ENCODE measurements around the gene TCP11. TPM values are rescaled to one million over a fixed set of nuclear protein-coding genes. Genes with fewer than 3 reads are reported as not detected.
"Not testable (repeated sequence)": the region's sequence is repeated elsewhere in the genome, so short reads cannot be mapped to it uniquely, and the experiment has no call there.

TCP11 gene
- total RNA-seq, 1 donor from 2014 or later: not detected

DNA sequence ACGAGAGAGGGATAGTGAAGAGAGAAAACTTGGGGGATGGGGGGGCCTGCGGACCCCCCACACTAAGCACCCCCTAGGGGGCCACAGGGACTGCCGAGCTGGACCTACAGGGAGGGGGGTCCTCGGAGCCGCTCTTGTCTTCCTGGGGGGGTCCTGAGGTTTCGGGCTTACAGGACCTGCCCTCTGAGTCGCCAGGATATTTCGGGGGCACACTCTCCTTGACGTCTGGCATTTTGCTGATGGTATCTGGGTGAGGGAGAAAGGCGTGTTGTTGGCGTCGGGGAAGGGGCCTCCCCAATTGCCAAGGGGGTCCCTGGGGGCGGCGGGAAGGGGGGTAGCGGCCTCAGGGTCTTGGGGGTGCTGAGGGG lies 516 bp downstream of the TCP11 start:
- H3K4me1 Mint-ChIP-seq (ENCODE audit: unreplicated experiment): peaks cover 20% of the 10 kb centered on the region
- no peaks in the 10 kb centered on the region for H3K36me3 Mint-ChIP-seq
- DNase-seq (ENCODE audit: extremely low spot score, unreplicated experiment): no peak
- H3K27me3 Mint-ChIP-seq: peaks cover 3% of the 10 kb centered on the region
- H3K9me3 Mint-ChIP-seq: no peaks in the 10 kb centered on the region
- TF ChIP-seq, protein P1, sequence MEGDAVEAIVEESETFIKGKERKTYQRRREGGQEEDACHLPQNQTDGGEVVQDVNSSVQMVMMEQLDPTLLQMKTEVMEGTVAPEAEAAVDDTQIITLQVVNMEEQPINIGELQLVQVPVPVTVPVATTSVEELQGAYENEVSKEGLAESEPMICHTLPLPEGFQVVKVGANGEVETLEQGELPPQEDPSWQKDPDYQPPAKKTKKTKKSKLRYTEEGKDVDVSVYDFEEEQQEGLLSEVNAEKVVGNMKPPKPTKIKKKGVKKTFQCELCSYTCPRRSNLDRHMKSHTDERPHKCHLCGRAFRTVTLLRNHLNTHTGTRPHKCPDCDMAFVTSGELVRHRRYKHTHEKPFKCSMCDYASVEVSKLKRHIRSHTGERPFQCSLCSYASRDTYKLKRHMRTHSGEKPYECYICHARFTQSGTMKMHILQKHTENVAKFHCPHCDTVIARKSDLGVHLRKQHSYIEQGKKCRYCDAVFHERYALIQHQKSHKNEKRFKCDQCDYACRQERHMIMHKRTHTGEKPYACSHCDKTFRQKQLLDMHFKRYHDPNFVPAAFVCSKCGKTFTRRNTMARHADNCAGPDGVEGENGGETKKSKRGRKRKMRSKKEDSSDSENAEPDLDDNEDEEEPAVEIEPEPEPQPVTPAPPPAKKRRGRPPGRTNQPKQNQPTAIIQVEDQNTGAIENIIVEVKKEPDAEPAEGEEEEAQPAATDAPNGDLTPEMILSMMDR (conservative IDR thresholded peaks at IDR 0.05): no peak
- peak overlapping the region; percentile 67 for H3K27ac Mint-ChIP-seq
- H3K4me3 Mint-ChIP-seq: no peak overlapping the region

DNA sequence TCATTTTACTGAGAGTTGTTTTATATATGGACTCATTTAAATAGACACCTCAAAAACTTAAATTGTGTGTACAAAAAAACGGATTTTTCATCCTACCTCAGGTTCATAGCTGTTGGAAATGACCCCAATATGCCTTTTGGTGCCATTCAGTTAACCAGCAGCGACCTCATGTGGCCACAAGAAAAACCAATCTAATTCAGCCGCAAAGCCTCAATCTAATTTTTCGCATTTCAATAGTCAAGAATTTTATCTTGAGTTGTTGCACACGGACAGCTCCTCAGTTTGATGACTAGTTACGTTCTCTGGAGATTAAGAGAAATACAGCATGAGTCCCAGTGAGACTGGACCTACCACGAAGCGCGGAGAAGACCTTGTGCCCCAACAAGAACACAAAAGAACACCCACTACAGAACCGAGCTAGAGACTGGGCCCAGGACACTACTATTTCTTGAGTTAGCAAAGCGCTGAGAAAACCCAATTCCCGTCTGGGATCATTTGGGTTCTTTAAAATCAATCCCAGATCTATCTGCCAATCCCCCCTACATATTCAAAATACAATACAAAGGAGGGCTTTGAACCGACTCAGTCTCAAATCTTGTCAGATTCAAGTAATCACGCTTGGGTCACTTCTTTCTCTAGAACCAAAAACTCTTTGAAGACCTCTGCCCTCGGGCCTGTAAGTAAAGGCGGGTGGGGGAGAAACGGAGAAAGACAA lies 1.1 kb downstream of the TCP11 start:
- Mint-ChIP-seq H3K36me3 (no peaks in the 10 kb centered on the region), H3K4me3 (no peak overlapping the region), H3K9me3 (no peaks in the 10 kb centered on the region), H3K27ac (peak overlapping the region; percentile 67), H3K4me1 (ENCODE audit: unreplicated experiment) (peaks cover 17% of the 10 kb centered on the region), H3K27me3 (peaks cover 3% of the 10 kb centered on the region)
- DNase-seq (ENCODE audit: extremely low spot score, unreplicated experiment): no peak
- TF ChIP-seq, protein P1 (conservative IDR thresholded peaks at IDR 0.05): peak; percentile 98

DNA sequence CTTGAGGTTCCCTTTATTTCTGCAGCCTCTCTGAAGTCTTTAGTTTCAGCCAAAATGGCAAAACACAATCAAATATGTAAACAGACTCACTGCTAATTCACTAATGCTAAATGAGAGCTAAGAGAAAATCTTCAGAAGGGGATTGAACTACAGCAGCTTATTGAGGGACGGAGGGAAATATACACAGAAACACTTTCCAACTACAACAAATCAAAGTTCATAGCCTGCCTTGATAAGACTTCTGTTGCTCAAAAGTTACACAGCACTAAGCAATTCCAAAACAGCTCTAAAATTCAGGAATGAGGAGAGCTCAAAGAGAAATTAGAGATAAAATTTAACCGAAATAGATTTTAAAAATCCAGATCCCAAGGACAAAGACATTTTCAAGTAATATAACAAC lies 1.7 kb downstream of the TCP11 start:
- H3K27me3 Mint-ChIP-seq: peaks cover 3% of the 10 kb centered on the region
- peaks cover 17% of the 10 kb centered on the region for H3K4me1 Mint-ChIP-seq (ENCODE audit: unreplicated experiment)
- no peaks in the 10 kb centered on the region for H3K9me3 Mint-ChIP-seq
- H3K36me3 Mint-ChIP-seq: no peaks in the 10 kb centered on the region
- DNase-seq (ENCODE audit: extremely low spot score, unreplicated experiment): no peak
- peak overlapping the region; percentile 21 for H3K27ac Mint-ChIP-seq
- H3K4me3 Mint-ChIP-seq: no peak overlapping the region
- TF ChIP-seq, protein P1 (conservative IDR thresholded peaks at IDR 0.05): no peak

DNA sequence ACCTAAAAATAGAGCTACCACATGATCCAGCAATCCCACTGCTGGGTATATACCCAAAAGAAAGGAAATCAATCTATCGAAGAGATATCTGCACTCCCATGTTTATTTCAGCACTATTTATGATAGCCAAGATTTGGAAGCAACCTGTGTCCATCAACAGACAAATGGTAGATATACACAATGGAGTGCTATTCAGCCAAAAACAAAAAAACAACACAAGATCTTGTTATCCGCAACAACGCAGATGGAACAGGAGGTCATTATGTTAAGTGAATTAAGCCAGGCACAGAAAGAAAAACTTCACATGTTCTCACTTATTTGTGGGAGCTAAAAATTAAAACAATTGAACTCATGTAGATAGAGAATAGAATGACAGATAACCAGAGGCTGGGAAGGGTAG lies 2.9 kb downstream of the TCP11 start:
- H3K27ac Mint-ChIP-seq; H3K27me3 Mint-ChIP-seq; H3K4me3 Mint-ChIP-seq; DNase-seq (ENCODE audit: extremely low spot score, unreplicated experiment); H3K36me3 Mint-ChIP-seq; H3K9me3 Mint-ChIP-seq: not testable (repeated sequence)
- peaks cover 13% of the 10 kb centered on the region for H3K4me1 Mint-ChIP-seq (ENCODE audit: unreplicated experiment)

DNA sequence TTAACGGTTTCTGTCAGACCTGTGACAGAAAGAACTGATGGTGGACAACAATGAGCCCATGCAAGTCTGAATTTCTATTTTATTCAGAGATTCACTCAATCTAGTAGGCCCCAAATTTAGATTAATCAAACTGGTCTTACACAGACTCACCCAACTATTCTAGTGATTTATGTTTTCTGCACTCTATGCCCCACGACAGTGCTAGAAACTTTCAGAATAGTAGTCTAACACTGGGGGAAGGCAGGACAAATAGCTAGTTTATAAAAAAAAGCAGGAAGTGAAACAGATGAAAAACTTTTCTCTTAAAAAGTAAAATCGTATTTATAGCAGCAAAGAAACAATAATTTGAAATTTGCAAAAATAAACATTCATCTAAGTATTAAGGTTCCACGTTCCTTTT lies 5.0 kb downstream of the TCP11 start:
- peaks cover 3% of the 10 kb centered on the region for H3K27me3 Mint-ChIP-seq
- no peaks in the 10 kb centered on the region for H3K9me3 Mint-ChIP-seq
- no peak for DNase-seq (ENCODE audit: extremely low spot score, unreplicated experiment)
- no peaks in the 10 kb centered on the region for H3K36me3 Mint-ChIP-seq
- H3K4me3 Mint-ChIP-seq: no peak overlapping the region
- H3K4me1 Mint-ChIP-seq (ENCODE audit: unreplicated experiment): peaks cover 6% of the 10 kb centered on the region
- TF ChIP-seq, protein P1 (conservative IDR thresholded peaks at IDR 0.05): no peak
- H3K27ac Mint-ChIP-seq: no peak overlapping the region

DNA sequence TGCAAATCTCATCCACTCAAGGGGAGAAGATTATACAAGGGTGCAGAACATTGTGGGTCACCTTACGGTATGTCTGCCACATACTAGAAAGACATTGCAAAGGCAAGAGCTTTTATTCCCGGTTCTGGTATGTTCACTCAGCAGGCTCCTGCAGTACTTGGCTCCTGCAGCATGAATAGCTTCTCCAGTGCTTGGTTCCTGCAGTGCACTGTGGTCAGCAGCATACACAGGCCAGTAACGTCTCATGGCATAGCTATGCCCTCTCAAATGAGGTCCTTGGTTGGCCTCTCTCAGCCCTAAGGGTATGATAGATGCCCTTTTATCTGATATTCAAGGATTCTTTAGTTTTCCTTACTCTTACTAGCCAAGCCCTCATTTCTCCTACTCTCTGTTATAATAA lies 12.6 kb downstream of the TCP11 start:
- Mint-ChIP-seq H3K4me1 (ENCODE audit: unreplicated experiment) (no peaks in the 10 kb centered on the region), H3K4me3 (no peak overlapping the region), H3K27ac (no peak overlapping the region)

More for the DNA sequence above, 12.6 kb downstream of the TCP11 start:
- TF ChIP-seq, protein P1 (conservative IDR thresholded peaks at IDR 0.05): no peak
- Mint-ChIP-seq H3K27me3 (no peaks in the 10 kb centered on the region), H3K9me3 (no peaks in the 10 kb centered on the region), H3K36me3 (no peaks in the 10 kb centered on the region)
- DNase-seq (ENCODE audit: extremely low spot score, unreplicated experiment): no peak
